Hematopoietic multipotent progenitor cell treated with erythropoietin and hydrocortisone succinate and interleukin-3 and kit ligand, for 8 days (in vitro differentiated cells): ENCODE results near the gene RAB1B.
A peak's percentile ranks its signal among the peaks of the same experiment; 100 is the strongest.
"Not testable (repeated sequence)": the region's sequence is repeated elsewhere in the genome, so short reads cannot be mapped to it uniquely, and the experiment has no call there.

ENCODE experiments used
- DNase-seq: peaks from one replicate; pipeline ENCODE4 v3.0.0-alpha.2; 2015

Gene RAB1B

GRCh38 chr11:66239998-66240780 is 28.2 kb upstream of the RAB1B start:
- DNase-seq = no peak

- no peak for DNase-seq
Observed at GRCh38 chr11:66240781-66241136, 27.7 kb upstream of the RAB1B start.

- no peak for DNase-seq
Observed at GRCh38 chr11:66242095-66242765, 26.2 kb upstream of the RAB1B start.

GRCh38 chr11:66243782-66244535 is 24.5 kb upstream of the RAB1B start:
- no peak for DNase-seq

GRCh38 chr11:66247295-66247694 is 21.1 kb upstream of the RAB1B start:
- no peak for DNase-seq

GRCh38 chr11:66247801-66248200 is 20.6 kb upstream of the RAB1B start:
- no peak for DNase-seq

- DNase-seq = no peak
Observed at GRCh38 chr11:66248903-66249302, 19.5 kb upstream of the RAB1B start.

GRCh38 chr11:66251809-66252208 is 16.6 kb upstream of the RAB1B start:
- no peak for DNase-seq

- DNase-seq = not testable (repeated sequence)
Observed at GRCh38 chr11:66253081-66253480, 15.4 kb upstream of the RAB1B start.

- DNase-seq = no peak
Observed at GRCh38 chr11:66258473-66258893, 10.0 kb upstream of the RAB1B start.

- no peak for DNase-seq
Observed at GRCh38 chr11:66259225-66259624, 9.2 kb upstream of the RAB1B start.

- DNase-seq = no peak
Observed at GRCh38 chr11:66259956-66260355, 8.5 kb upstream of the RAB1B start.

GRCh38 chr11:66261578-66261977 is 6.9 kb upstream of the RAB1B start:
- DNase-seq = no peak

- DNase-seq = no peak
Observed at GRCh38 chr11:66262191-66262590, 6.2 kb upstream of the RAB1B start.

- no peak for DNase-seq
Observed at GRCh38 chr11:66262696-66263095, 5.7 kb upstream of the RAB1B start.

- no peak for DNase-seq
Observed at GRCh38 chr11:66263231-66263630, 5.2 kb upstream of the RAB1B start.

GRCh38 chr11:66263785-66264184 is 4.7 kb upstream of the RAB1B start:
- no peak for DNase-seq

- DNase-seq = no peak
Observed at GRCh38 chr11:66264383-66264782, 4.1 kb upstream of the RAB1B start.

- DNase-seq = peak; percentile 29
Observed at GRCh38 chr11:66264914-66265313, 3.5 kb upstream of the RAB1B start.

GRCh38 chr11:66265531-66266377 is 2.7 kb upstream of the RAB1B start:
- no peak for DNase-seq

GRCh38 chr11:66266378-66267038 is 1.9 kb upstream of the RAB1B start:
- DNase-seq = no peak

GRCh38 chr11:66267039-66267378 is 1.4 kb upstream of the RAB1B start:
- no peak for DNase-seq
